Left kidney (tissue), 2 donors: ENCODE results near the gene CRB2. TPM values are rescaled to one million over a fixed set of nuclear protein-coding genes. Genes with fewer than 3 reads are reported as not detected.

ENCODE experiments used
- DNase-seq: peaks from one replicate; pipeline ENCODE4 v3.0.0-alpha.2; 2013
- polyA plus RNA-seq: library from polyadenylated mRNA; unstranded; fragments of 120-200 nt; gene quantifications from one replicate; pipeline ENCODE4 v1.2.1, GENCODE V29; 2013; ENCODE audit not compliant: insufficient read length

CRB2 gene
- polyA plus RNA-seq, 1 donor, result 20.3 TPM

DNA sequence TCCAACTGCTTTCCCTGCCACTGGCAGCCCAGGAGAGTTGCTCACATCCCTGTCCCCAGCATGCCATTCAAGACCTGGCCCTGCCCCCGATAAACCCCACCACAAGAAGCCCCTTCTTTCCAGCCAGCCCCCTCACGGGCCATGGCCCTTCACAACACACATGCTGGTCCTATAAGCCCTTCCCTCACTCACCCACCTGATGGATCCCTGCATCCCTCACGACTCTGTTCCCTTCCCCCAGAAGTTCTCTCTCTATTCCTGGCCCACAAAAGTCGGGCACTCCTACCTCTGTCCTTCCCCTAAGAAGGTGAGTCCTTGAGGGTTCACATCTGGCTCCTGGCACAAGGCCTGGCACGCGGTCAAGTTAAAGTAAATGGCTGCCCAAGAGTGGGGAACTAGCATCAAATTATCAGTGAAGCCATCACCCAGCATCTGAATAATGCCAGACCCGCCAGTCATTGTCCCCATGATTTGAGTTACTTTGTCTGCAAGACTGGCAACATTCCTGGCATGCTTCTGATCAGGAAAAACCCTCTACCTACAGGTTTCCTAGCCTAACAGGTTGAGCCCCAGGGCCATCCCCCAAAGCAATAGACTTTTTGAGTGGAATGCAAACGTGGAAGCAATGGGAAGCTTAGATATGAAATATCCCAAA is 65.9 kb downstream of the CRB2 start:
- no peak for DNase-seq

GRCh38 chr9:123422635-123423310 is 66.8 kb downstream of the CRB2 start:
- DNase-seq, result no peak

DNA sequence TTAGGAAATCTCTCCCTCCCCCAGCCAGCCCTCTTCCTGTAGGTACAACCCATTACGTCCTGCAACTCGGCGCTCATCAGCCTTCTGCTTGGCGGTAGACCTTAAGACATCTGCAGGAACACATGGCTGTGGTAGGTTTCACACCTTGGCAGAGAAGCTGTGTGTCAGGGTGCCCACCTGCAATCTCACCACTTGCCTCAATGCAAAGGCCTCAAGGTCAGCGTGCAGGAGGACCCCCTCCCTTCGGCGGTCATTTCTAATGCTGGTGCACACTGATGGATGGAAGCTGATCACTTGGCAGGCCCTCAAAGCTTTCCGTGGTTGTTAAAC is 67.3 kb downstream of the CRB2 start:
- DNase-seq, result no peak

DNA sequence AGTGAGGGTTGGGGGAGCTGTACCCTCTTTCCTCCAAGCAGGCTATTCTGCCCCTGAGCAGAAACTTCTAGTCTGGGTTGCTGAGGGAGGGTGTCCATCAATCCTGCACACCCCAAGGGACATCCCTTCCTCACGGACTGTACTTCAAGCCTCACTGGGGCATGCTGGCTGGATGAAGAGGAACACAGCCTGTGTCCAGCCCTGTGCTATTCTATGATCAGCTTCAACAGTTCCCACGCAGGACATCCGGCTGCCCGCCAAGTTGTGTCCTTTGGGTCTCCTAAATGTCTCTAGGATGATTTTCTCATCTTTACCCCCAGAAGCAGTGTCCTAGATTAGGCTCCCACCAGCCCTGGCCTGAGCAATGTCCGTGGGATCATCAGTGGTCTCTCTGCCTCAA is 68.1 kb downstream of the CRB2 start:
- no peak for DNase-seq

DNA sequence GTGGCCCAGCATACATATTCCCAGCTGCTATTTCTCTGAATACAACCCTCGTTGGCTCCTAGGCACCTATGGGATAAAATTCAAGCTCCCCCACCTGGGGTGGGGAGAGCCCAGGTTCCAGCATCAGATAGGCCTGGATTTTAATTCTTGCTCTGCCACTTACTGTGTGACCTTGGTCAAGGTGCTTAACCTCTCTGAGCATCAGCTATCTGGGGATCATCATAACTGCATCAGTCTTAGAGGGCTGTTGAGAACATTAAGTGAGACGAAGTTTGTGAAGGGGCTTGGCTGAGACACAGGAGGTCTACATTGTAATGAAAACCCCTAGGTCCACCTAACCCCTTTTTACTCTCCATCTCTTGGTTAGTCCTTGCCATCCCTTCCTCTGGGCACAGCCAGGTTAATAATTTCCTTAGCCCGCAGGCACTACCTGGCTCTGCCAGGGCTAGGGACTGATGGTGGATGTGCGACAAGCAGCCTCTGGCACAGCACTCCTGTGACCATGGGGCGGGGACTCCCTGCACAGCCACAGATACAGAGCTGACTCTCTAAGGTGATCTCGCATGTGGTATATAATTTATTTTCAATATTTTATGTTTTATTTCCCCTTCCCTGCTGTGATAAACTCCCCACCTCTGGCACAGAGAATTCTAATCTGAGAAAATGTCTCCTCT is 68.7 kb downstream of the CRB2 start:
- DNase-seq, result no peak

DNA sequence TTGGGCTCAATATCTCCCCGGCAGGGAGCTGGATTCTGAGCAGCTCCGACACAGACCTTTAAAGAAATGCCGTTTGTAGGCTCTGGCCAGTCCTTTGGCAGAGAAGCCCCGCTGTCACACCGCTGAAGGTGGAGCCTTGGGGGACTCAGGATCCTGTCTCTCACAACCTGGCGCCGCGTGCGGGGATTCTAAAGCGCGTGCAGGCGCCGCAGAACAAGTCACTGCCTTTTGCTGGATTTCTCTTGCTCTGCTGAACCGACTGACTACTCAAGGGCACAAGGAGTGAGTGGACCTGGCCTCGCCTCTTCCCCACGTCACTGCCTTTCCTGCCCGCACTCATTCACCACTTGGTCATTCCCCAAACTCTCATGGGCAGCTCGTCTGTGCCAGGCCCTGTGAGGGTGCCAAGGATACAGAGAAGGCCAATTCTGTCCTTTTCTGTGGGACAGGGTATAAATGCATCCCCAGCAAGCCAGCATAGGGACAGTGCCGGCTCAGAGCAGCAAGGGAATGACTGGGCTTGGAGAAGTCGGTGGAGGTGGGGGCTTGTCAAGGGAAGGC is 69.3 kb downstream of the CRB2 start:
- DNase-seq, result no peak

DNA sequence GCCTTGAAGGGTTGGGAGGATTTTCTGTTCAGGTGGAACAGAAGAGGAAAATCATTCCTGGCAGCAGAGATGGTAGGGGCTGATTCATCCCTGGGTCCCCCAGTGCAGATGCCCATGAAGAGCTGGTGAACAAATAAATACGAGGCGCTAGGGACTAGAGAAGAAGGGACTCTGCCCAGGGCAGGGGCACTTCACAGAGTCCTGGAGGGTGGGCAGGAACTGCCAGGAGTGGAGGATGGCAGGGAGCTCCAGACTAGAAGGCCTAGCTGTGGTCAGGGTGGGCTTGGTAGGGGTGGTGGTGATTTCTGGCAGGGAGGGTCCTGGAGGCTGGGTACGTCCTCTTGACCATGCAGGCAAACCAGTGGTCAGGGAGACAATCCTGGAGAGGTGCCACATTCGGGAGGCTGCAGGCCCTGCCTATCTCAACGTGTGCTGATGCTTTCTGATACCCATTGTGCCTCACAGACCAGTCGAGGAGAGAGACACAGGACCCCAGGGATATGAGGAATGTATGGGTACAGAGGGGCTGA is 69.9 kb downstream of the CRB2 start:
- DNase-seq, result no peak

GRCh38 chr9:123426406-123426805 is 70.4 kb downstream of the CRB2 start:
- no peak for DNase-seq

Other genes with a start within 250 kb of the CRB2 start
- gene STRBP, start 87.6 kb upstream of the CRB2 start, polyA plus RNA-seq, result 58.2 TPM